HepG2 (cell line): ENCODE results near the gene FCGR3A.
"Not testable (repeated sequence)": the region's sequence is repeated elsewhere in the genome, so short reads cannot be mapped to it uniquely, and the experiment has no call there.

Source experiments
- JUND ChIP-seq: sonication (generic); formaldehyde crosslinking; IDR thresholded peaks from 2 replicates; pipeline ENCODE4 v1.8.0; 2022; ENCODE audit warnings: mild to moderate bottlenecking, missing genetic modification reagents
- KDM1A ChIP-seq: IDR thresholded peaks from 2 replicates; pipeline ENCODE4 v1.6.1; 2016; ENCODE audit warnings: missing compliant biosample characterization
- MAFG ChIP-seq: sonication (generic); formaldehyde crosslinking; IDR thresholded peaks from 2 replicates; pipeline ENCODE4 v1.5.1; 2020; ENCODE audit warnings: mild to moderate bottlenecking, missing genetic modification reagents
- MTA1 ChIP-seq: sonication (generic); formaldehyde crosslinking; IDR thresholded peaks from 2 replicates; pipeline ENCODE4 v1.4.0; 2020; ENCODE audit warnings: missing genetic modification reagents, mild to moderate bottlenecking, borderline replicate concordance
- RERE ChIP-seq: IDR thresholded peaks from 2 replicates; pipeline ENCODE4 v1.6.1; 2016; ENCODE audit warnings: low read depth, missing genetic modification reagents, missing compliant biosample characterization
- ZNF672 ChIP-seq: sonication (generic); formaldehyde crosslinking; IDR thresholded peaks from 2 replicates; pipeline ENCODE4 v1.8.1; 2022; ENCODE audit warnings: missing genetic modification reagents

- not testable (repeated sequence) for TF ChIP-seq RERE (CRISPR knock-in tag); JUND (CRISPR knock-in tag); KDM1A (CRISPR knock-in tag); MTA1; MAFG (CRISPR knock-in tag); ZNF672 (CRISPR knock-in tag)
These were observed 740 bp downstream of the FCGR3A start for GRCh38 chr1:161548749-161549406.
